ENCODE measurements around the gene SETBP1. TPM values are rescaled to one million over a fixed set of nuclear protein-coding genes. Genes with fewer than 3 reads are reported as not detected.

Gene SETBP1
- total RNA-seq, 1 experiment from 2014 or later = 14.0 TPM

GRCh38 chr18:44944461-44944860, 263.8 kb downstream of the SETBP1 start:
- Histone ChIP-seq H3K4me1 (ENCODE audit: insufficient read depth, low read length, poor library complexity, severe bottlenecking) (no peaks in the 10 kb centered on the region), H3K9me3 (ENCODE audit: low read depth, low read length, poor library complexity, severe bottlenecking) (no peaks in the 10 kb centered on the region), H3K27ac (ENCODE audit: low read depth, low read length, poor library complexity, severe bottlenecking) (no peak overlapping the region), H3K27me3 (replicated peaks; ENCODE audit: insufficient read depth, low read depth, low read length, poor library complexity) (no peaks in the 10 kb centered on the region), H3K4me3 (ENCODE audit: low read depth, low read length, poor library complexity, severe bottlenecking) (no peak overlapping the region), H3K36me3 (ENCODE audit: insufficient read depth, low read length, poor library complexity, severe bottlenecking) (no peaks in the 10 kb centered on the region)
- intact Hi-C loops (cut with micrococcal nuclease; ENCODE audit: unreplicated experiment) = no loop called here
- CTCF ChIA-PET = no interaction called here
- POLR2A ChIA-PET (ENCODE audit: low non-redundant PET) = no interaction called here
- TF ChIP-seq EZH2 (IDR thresholded peaks at IDR 0.05; ENCODE audit: borderline replicate concordance, low read depth, low read length, poor library complexity, severe bottlenecking) = no peak
- TF ChIP-seq, protein P1, sequence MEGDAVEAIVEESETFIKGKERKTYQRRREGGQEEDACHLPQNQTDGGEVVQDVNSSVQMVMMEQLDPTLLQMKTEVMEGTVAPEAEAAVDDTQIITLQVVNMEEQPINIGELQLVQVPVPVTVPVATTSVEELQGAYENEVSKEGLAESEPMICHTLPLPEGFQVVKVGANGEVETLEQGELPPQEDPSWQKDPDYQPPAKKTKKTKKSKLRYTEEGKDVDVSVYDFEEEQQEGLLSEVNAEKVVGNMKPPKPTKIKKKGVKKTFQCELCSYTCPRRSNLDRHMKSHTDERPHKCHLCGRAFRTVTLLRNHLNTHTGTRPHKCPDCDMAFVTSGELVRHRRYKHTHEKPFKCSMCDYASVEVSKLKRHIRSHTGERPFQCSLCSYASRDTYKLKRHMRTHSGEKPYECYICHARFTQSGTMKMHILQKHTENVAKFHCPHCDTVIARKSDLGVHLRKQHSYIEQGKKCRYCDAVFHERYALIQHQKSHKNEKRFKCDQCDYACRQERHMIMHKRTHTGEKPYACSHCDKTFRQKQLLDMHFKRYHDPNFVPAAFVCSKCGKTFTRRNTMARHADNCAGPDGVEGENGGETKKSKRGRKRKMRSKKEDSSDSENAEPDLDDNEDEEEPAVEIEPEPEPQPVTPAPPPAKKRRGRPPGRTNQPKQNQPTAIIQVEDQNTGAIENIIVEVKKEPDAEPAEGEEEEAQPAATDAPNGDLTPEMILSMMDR (conservative IDR thresholded peaks at IDR 0.05; ENCODE audit: low read depth, low read length) = no peak
- DNase-seq (ENCODE audit: low spot score) = no peak
- BruUV-seq (replicated peaks) = no TSS peak

DNA sequence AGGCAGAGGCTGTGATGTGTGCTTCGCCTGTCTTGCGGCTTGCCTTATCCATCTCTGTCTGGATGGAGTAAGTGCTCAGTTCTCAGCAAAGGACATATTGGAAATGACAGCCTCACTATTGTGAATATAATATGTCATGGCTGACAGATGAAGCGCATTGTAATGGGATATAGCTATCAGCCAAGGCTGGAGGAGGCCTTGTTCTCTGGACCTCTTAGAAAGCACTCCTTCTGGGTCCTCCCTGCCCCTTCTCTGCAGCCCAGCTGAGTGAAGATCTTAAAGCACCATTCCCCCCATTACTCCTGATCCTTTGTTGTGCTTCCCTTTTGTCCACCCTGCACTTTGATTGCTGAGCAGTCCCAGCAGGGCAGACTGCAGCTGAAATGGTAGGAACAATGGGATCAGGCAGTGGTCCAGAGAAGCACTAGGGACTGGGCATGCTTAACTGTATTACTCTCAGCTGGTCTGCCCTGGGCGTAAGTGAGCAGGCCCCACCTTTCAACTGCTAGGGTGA, 265.3 kb downstream of the SETBP1 start:
- Histone ChIP-seq H3K9me3 (ENCODE audit: low read depth, low read length, poor library complexity, severe bottlenecking) (no peaks in the 10 kb centered on the region), H3K27ac (ENCODE audit: low read depth, low read length, poor library complexity, severe bottlenecking) (no peak overlapping the region), H3K36me3 (ENCODE audit: insufficient read depth, low read length, poor library complexity, severe bottlenecking) (no peaks in the 10 kb centered on the region), H3K4me1 (ENCODE audit: insufficient read depth, low read length, poor library complexity, severe bottlenecking) (no peaks in the 10 kb centered on the region), H3K27me3 (replicated peaks; ENCODE audit: insufficient read depth, low read depth, low read length, poor library complexity) (no peaks in the 10 kb centered on the region), H3K4me3 (ENCODE audit: low read depth, low read length, poor library complexity, severe bottlenecking) (no peak overlapping the region)
- intact Hi-C loops (cut with micrococcal nuclease; ENCODE audit: unreplicated experiment) = no loop called here
- TF ChIP-seq, protein P1 (conservative IDR thresholded peaks at IDR 0.05; ENCODE audit: low read depth, low read length) = no peak
- no peak for TF ChIP-seq EZH2 (IDR thresholded peaks at IDR 0.05; ENCODE audit: borderline replicate concordance, low read depth, low read length, poor library complexity, severe bottlenecking)
- ChIA-PET POLR2A (ENCODE audit: low non-redundant PET) (no interaction called here), CTCF (no interaction called here)
- DNase-seq (ENCODE audit: low spot score) = no peak
- BruUV-seq (replicated peaks) = no TSS peak

GRCh38 chr18:44946529-44947113, 265.9 kb downstream of the SETBP1 start:
- Histone ChIP-seq H3K4me1 (ENCODE audit: insufficient read depth, low read length, poor library complexity, severe bottlenecking) (no peaks in the 10 kb centered on the region), H3K27ac (ENCODE audit: low read depth, low read length, poor library complexity, severe bottlenecking) (no peak overlapping the region), H3K36me3 (ENCODE audit: insufficient read depth, low read length, poor library complexity, severe bottlenecking) (no peaks in the 10 kb centered on the region), H3K9me3 (ENCODE audit: low read depth, low read length, poor library complexity, severe bottlenecking) (no peaks in the 10 kb centered on the region), H3K4me3 (ENCODE audit: low read depth, low read length, poor library complexity, severe bottlenecking) (no peak overlapping the region), H3K27me3 (replicated peaks; ENCODE audit: insufficient read depth, low read depth, low read length, poor library complexity) (no peaks in the 10 kb centered on the region)
- ChIA-PET POLR2A (ENCODE audit: low non-redundant PET) (no interaction called here), CTCF (no interaction called here)
- BruUV-seq (replicated peaks) = no TSS peak
- DNase-seq (ENCODE audit: low spot score) = no peak
- intact Hi-C loops (cut with micrococcal nuclease; ENCODE audit: unreplicated experiment) = no loop called here
- no peak for TF ChIP-seq EZH2 (IDR thresholded peaks at IDR 0.05; ENCODE audit: borderline replicate concordance, low read depth, low read length, poor library complexity, severe bottlenecking)
- TF ChIP-seq, protein P1 (conservative IDR thresholded peaks at IDR 0.05; ENCODE audit: low read depth, low read length) = no peak
